ENCODE results near the gene ACR.
A peak's percentile ranks its signal among the peaks of the same experiment; 100 is the strongest.

Gene ACR

GRCh38 chr22:50730941-50731661 is 6.9 kb upstream of the ACR start:
- no peak for DNase-seq
- no peaks in the 10 kb centered on the region for H3K79me2 ChIP-seq (ENCODE audit: low read length)
- H3K9me3 ChIP-seq (replicated peaks; ENCODE audit: insufficient read depth, low read length) = no peaks in the 10 kb centered on the region
- no peak overlapping the region for H3K27ac ChIP-seq (ENCODE audit: low read length)
- H3K4me3 ChIP-seq (ENCODE audit: low read length) = no peak overlapping the region
- no peaks in the 10 kb centered on the region for H3K27me3 ChIP-seq (replicated peaks; ENCODE audit: insufficient read depth, low read length)
- peaks cover 33% of the 10 kb centered on the region for H3F3A ChIP-seq (ENCODE audit: insufficient read depth, low read length)
- no peaks in the 10 kb centered on the region for H3K9me2 ChIP-seq (replicated peaks; ENCODE audit: insufficient read depth, low read length)
- peaks cover 47% of the 10 kb centered on the region for H3K4me1 ChIP-seq (ENCODE audit: low read length)
- no peak overlapping the region for H2AFZ ChIP-seq (ENCODE audit: low read length)
- no peaks in the 10 kb centered on the region for H3K36me3 ChIP-seq (replicated peaks; ENCODE audit: insufficient read depth, low read length)
- H3K4me2 ChIP-seq (ENCODE audit: low read depth, low read length) = no peak overlapping the region
- TF ChIP-seq EZH2phosphoT487 (IDR thresholded peaks at IDR 0.05; ENCODE audit: low read length) (no peak), CTCF (IDR thresholded peaks at IDR 0.05; ENCODE audit: low read length) (no peak), EZH2 (optimal IDR thresholded peaks at IDR 0.05; ENCODE audit: low read depth, low read length) (no peak)
- no peak overlapping the region for H3K9ac ChIP-seq (ENCODE audit: low read length)
- no peaks in the 10 kb centered on the region for H4K20me1 ChIP-seq (ENCODE audit: insufficient read depth, low read length)

GRCh38 chr22:50731811-50732624 is 6.0 kb upstream of the ACR start:
- Histone ChIP-seq H2AFZ (ENCODE audit: low read length) (peak overlapping the region; percentile 33), H3K9ac (ENCODE audit: low read length) (peak overlapping the region; percentile 49; the same call in 1 of the 2 replicates)

GRCh38 chr22:50732681-50733080 is 5.3 kb upstream of the ACR start:
- H3K9ac ChIP-seq (ENCODE audit: low read length) = peak overlapping the region; percentile 49; the same call in 1 of the 2 replicates
- peaks cover 47% of the 10 kb centered on the region for H3K4me1 ChIP-seq (ENCODE audit: low read length)
- no peak for DNase-seq
- TF ChIP-seq CTCF (IDR thresholded peaks at IDR 0.05; ENCODE audit: low read length) (no peak), EZH2 (optimal IDR thresholded peaks at IDR 0.05; ENCODE audit: low read depth, low read length) (no peak), EZH2phosphoT487 (IDR thresholded peaks at IDR 0.05; ENCODE audit: low read length) (no peak)
- H3K9me3 ChIP-seq (replicated peaks; ENCODE audit: insufficient read depth, low read length) = no peaks in the 10 kb centered on the region
- H3K79me2 ChIP-seq (ENCODE audit: low read length) = no peaks in the 10 kb centered on the region
- H3K36me3 ChIP-seq (replicated peaks; ENCODE audit: insufficient read depth, low read length) = no peaks in the 10 kb centered on the region
- peak overlapping the region; percentile 34 for H2AFZ ChIP-seq (ENCODE audit: low read length)
- peak overlapping the region; percentile 95 for H3K4me2 ChIP-seq (ENCODE audit: low read depth, low read length)
- peaks cover 33% of the 10 kb centered on the region for H3F3A ChIP-seq (ENCODE audit: insufficient read depth, low read length)
- no peaks in the 10 kb centered on the region for H4K20me1 ChIP-seq (ENCODE audit: insufficient read depth, low read length)
- peak overlapping the region; percentile 48 for H3K4me3 ChIP-seq (ENCODE audit: low read length)
- H3K27ac ChIP-seq (ENCODE audit: low read length) = peak overlapping the region; percentile 81; the same call in 1 of the 2 replicates
- no peaks in the 10 kb centered on the region for H3K27me3 ChIP-seq (replicated peaks; ENCODE audit: insufficient read depth, low read length)
- H3K9me2 ChIP-seq (replicated peaks; ENCODE audit: insufficient read depth, low read length) = no peaks in the 10 kb centered on the region

More at GRCh38 chr22:50731811-50732624, 6.0 kb upstream of the ACR start:
- H4K20me1 ChIP-seq (ENCODE audit: insufficient read depth, low read length) = no peaks in the 10 kb centered on the region
- H3K9me3 ChIP-seq (replicated peaks; ENCODE audit: insufficient read depth, low read length) = no peaks in the 10 kb centered on the region
- peak overlapping the region; percentile 48 for H3K4me3 ChIP-seq (ENCODE audit: low read length)
- H3K79me2 ChIP-seq (ENCODE audit: low read length) = no peaks in the 10 kb centered on the region
- H3F3A ChIP-seq (ENCODE audit: insufficient read depth, low read length) = peaks cover 33% of the 10 kb centered on the region
- no peaks in the 10 kb centered on the region for H3K36me3 ChIP-seq (replicated peaks; ENCODE audit: insufficient read depth, low read length)
- H3K4me1 ChIP-seq (ENCODE audit: low read length) = peaks cover 47% of the 10 kb centered on the region
- no peak for TF ChIP-seq EZH2 (optimal IDR thresholded peaks at IDR 0.05; ENCODE audit: low read depth, low read length)
- peak; percentile 95 for TF ChIP-seq CTCF (IDR thresholded peaks at IDR 0.05; ENCODE audit: low read length)
- H3K9me2 ChIP-seq (replicated peaks; ENCODE audit: insufficient read depth, low read length) = no peaks in the 10 kb centered on the region
- H3K4me2 ChIP-seq (ENCODE audit: low read depth, low read length) = peak overlapping the region; percentile 95; the same call in 1 of the 2 replicates
- H3K27ac ChIP-seq (ENCODE audit: low read length) = peak overlapping the region; percentile 81; the same call in 1 of the 2 replicates
- peak; percentile 68 for DNase-seq
- H3K27me3 ChIP-seq (replicated peaks; ENCODE audit: insufficient read depth, low read length) = no peaks in the 10 kb centered on the region
